Embryonic facial prominence (tissue), 1 donor: ENCODE measurements around the gene PSMD12.
A peak's percentile ranks its signal among the peaks of the same experiment; 100 is the strongest.
"Not testable (repeated sequence)": the region's sequence is repeated elsewhere in the genome, so short reads cannot be mapped to it uniquely, and the experiment has no call there.

Source experiments
- DNase-seq: peaks from one replicate; pipeline ENCODE4 v3.0.0-alpha.2; 2016; ENCODE audit errors: extremely low spot score

The PSMD12 gene

DNA sequence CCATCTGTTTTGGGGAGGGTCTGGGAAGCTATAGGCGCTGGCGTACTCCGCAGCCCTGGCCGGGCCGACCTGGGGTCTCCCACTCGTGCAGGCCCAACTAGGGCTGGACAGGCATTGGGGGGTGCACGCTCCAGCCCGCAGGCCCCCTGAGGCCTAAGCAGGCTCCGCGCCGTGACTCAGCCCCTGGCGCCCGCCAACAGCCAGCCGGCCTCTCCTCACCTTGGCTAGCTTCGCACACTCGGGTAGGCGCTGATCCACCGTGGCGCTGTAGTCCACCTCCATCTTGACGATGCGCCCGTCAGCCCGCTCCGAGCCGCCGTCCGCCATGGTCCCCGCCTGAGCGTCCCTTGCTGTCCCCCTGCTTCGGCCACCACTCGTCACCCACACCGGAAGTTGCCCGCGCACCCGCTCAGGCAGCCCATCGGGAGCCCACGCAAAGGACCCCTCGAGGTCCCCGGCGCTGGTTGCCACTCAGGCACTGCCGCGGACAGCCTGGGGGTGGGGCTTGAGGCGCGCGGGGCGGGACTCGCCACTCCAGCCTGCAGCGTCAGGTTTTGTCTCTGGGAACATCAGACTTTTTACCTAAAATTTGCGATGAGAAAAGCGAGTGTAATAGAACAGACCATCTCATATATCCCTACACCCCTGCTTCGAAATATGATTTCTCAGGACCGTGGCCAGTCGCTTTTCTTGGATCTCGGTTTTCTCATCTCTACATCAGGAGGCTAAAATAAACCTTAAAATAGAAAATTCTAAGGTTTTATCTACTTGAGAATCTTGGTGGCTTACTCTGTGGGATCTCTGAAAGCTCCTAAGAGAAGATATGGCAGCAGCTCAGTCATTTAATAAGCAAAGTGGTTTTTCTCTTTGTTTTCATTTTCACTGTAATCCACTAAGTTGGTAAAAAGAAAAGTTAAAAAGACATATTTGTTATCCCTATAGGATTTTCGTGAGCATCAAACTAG lies at the start of gene PSMD12:
Gene PSMD12 (minus strand): TSS at position 385 of the 965 bp plus-strand sequence. CDS start 58 bp downstream, at position 327.
- DNase-seq, result peak; percentile 83

DNA sequence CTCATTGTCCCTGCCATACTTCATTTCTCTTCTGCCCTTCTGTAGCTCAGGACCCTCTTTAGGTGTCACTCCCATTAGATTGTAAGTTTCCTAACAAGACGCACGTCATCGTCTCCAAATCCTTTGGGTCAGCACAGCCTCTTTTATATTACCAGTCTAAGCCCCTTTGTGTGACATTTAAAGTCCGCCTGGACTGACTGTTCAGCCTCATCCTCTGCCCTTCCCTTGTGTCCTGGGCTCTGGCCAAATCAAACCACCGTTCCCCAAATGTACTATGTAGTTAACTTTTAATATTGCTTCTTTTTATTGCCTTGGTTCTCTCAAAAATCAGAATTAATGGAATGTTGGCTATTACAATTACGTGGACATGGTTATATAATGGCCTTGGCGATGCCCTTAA lies 48.9 kb upstream of the PSMD12 start:
- DNase-seq, result no peak

DNA sequence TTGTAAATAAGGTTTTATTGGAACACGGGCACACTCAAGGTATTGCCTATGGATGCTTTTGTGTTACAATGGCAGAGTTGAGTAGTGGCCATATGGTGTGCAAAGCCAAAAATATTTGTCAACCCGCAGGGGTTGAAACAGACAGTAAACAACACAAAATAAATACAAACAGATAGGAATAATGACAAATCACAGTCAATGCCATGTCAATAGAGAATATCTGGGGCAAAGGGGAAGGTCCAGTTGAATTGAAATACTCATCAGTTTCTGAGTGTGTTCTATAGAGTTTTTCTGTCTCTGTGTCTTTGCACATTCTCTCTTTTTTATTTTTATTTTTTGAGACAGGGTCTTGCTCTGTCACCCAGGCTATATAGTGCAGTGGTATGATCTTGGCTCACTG lies 48.2 kb upstream of the PSMD12 start:
- no peak for DNase-seq

DNA sequence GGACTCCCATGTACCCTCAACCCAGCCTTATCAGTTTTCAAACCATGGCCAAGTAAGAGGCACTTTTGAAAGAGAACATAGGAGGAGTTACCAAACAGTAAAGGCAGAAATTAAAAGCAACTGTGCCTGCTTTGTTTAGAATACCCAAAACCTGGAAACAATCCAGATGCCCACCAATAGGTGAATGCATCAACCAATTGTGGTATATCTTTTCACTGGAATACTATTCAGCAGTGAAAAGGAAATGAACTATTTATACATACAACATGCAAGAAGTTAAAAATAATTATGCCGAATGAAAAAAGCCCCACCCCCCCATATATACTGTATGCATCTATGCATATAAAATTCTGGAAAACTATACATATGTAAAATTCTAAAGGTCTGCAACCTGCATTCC lies 47.8 kb upstream of the PSMD12 start:
- no peak for DNase-seq

DNA sequence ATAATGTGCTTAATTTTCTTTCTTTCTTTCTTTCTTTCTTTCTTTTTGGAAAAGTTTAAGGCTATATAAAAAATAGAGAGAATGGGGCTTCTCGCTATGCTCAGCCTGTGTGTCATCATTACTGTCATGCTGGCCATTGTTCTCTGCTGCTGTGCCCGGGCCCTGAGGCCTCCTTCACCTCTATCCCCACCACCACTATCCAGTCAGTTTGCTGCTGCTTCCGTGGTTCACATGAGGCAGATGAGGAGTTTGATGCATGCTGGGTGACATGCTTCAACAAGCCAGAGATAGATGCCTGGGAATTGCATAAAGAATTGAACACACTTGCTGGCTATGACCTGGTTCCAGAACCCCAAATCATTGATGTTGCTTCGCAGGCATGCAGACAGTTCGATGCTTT lies 47.0 kb upstream of the PSMD12 start:
- DNase-seq, result no peak

DNA sequence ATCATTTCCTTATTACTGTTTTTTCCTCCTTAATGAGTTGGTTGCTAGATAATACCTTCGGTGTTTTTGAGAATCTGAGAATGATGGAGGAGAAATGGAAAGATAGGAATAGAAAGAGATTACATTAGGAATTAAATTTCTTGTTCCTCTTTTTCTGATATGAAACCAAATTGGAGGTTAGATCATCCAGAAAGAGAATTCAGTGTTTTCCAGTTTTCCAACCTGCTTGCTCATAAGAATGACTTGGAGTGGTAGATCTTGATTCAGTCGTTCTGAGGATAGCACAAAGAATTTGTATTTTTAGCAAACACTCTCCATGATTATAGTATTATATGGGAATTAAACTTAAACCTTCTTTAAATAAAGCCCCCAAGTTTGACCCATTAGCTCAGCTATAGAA lies 46.6 kb upstream of the PSMD12 start:
- DNase-seq, result no peak

DNA sequence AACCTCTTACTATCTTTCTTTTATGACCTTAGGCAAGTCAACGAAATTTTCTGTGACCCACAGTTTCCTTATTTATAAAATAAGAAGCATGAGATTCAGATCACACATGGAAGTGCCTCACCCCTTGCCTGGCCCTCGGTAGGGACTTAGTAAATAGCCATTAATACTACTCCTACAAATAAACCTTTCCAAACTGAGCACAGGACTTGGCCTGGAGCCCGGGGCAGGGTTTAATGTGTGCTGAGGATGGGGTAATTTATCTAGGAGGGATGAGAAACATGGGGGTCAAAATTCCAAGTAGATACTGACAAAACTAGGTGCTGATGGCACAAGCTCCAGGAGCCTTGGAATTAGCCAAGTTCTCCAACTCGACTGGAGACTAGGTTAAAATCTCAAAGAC lies 45.7 kb upstream of the PSMD12 start:
- DNase-seq, result no peak

DNA sequence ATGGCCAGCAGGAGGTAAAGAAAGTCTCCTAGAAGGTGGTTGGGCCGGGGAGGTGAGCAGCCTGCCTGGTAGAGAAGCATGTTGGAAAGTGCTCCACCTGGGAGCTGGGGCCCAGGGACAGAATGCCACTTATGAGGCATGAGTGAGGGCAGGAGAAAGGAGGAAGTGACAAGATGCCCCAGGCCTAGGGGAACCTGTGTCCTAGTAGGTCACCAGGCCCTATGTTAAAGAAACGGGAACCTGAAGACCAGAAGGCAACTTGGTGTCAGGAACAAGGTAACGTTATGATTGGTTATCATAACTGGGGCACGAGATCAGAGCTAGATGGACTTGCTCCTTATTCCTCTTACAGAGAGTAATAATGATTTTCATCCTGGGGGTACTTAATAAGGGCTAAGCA lies 45.0 kb upstream of the PSMD12 start:
- DNase-seq, result no peak

DNA sequence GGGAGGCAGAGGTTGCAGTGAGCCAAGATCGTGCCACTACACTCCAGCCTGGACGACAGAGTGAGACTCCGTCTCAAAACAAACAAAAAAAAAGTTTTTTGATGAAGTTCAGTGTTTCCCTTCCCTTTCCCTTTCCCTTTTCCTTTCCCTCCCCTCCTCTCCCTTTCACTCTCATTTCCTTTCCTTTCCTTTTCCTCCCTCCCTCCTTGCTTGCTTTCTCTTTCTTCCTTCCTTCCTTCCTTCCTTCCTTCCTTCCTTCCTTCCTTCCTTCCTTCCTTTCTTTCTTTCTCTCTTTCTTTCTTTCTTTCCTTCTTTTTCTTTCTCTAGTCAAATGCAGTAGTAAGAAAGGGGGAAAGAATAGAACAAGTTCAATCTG lies 42.1 kb upstream of the PSMD12 start:
- DNase-seq, result not testable (repeated sequence)

DNA sequence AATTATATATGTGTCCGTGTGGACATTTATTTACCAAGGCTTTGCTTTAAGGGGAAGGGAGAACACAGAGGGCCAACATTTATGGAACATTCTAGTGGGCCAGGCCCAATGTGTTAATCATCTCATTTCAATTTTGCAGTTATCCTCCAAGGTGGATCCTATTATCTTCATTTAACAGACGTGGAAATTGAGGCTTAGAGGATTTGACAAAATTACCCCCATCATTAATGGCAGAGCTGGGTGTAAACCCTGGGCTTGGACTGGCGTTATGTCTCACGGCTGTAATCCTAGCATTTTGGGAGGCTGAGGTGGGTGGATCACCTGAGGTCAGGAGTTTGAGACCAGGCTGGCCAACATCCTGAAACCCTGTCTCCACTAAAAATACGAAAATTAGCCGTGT lies 37.1 kb upstream of the PSMD12 start:
- no peak for DNase-seq

DNA sequence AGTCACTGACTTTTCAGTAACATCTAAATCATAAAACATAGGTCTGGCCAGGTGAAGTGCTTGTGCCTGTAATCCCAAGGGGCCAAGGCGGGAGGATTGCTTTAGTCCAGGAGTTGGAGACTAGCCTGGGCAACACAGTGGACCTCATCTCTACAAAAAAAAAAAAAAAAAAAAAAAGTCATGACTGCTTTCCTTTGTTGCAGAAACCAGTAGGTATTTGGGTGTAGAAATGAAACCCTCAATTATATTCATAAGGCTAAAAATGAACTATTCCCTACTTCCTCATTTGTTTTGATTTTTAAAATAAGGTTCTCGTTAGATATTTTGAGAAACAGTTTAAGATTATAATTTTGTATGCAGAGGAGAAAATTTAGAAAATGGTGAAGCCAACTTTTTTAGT lies 36.7 kb upstream of the PSMD12 start:
- no peak for DNase-seq

DNA sequence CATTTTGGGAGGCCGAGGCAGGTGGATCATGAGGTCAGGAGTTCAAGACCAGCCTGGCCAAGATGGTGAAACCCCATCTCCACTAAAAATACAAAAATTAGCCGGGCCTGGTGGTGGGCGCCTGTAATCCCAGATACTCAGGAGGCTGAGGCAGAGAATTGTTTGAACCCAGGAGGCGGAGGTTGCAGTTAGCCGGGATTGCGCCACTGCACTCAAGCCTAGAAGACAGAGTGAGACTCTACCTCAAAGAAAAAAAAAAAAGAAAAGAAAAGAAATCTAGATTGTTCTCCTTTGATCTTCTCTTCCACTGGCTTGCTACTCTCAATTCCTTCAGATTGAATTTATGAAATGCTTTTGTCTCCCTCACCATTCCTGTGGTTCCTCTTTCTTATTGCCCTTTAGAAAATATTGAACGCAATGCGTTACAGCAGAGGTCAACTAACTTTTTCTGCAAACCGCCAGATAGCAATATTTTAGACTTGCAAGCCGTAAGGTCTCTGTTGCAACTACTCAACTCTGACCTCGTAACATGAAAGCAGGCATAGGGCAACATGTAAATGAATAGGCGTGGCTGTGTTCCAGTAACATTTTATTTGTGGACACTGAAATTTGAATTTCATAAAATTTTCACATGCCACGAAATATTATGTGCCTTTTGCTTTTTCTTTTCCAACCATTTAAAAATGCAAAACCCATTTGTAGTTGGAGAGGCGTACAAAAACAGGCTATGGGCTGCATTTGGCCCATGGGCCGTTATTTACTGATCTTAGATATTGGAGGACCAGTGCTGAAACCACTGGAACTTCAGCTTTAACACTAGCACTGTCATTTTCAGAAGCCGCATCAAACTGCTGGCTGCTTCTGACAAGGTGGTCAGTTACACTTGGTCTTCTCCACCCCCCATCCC lies 35.5 kb upstream of the PSMD12 start:
- no peak for DNase-seq

DNA sequence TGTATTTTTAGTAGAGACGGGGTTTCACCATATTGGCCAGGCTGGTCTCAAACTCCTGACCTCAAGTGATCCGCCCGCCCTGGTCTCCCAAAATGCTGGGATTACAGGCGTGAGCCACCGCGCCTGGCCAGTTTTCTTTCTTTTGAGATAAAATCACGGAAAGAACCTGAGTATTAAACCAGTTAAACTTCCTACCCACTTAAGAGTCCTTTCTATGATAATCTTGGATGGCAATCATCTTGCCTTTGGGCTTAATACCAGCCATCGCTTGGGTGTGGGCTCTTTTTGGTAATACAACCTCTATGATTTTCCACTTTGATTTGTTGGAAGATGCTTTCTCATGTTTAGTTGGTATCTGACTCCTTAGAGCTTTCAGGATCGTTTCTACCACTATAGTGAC lies 34.7 kb upstream of the PSMD12 start:
- DNase-seq, result no peak

DNA sequence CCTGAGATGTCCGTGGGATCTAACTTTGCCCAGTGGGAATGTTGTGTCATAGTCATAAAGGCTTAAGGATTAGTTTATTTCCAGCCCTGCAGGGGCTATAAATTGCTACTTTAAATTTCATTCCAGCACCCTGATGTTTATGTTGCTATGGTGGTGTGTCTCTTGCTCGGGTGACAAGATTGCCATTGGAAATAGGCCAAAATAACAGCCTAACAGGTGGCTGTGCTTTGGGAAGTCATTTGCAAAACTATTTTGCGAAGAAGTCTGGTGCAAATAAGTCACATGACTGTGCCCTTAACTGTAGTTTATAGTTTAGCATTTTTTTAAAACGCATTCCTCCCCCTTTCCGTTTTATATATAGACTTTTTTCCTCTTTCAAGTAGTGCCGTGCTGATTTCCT lies 33.8 kb upstream of the PSMD12 start:
- DNase-seq, result no peak

DNA sequence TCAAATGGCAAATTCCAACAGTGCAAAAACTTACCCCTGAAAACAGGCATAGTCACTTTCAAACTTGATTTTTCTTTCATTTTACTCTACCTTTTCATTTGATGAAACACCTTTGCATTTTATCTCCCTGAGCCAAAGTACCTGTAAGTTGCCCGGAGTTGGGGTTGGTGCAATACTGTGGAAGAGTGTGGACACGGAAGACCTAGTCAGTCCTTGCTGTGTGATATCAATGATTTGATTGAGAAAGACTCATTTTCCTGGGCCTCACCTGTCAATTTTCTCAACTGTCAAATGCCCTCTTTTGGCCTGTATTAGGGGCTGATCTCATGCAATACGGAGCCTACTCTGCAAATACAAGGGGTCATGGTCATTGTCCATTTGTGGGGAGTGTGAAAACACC lies 33.3 kb upstream of the PSMD12 start:
- DNase-seq, result no peak

DNA sequence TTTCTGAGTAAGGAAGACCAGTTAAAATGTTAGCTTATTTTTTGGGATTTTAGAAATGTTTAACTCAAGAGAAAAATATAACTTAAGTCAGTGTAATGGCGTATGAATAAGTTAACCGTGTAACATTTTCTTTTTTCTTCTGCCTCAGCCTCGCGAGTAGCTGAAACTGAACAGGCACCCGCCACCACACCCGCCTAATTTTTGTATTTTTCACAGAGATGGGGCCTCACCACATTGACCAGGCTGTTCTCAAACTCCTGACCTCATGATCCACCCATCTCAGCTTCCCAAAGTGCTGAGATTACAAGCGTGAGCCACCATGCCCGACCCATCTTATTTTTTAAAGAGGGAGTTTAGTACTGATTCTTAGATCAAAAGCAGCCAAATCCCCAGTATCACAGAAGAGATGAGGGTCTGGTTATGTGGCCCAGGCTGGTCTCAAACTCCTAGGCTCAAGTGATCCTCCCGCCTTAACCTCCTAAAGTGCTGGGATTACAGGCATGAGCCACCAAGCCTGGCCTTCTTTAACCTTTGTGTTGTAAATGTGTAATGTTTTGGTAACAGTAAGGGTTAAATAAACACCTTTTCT lies 27.5 kb upstream of the PSMD12 start:
- no peak for DNase-seq

DNA sequence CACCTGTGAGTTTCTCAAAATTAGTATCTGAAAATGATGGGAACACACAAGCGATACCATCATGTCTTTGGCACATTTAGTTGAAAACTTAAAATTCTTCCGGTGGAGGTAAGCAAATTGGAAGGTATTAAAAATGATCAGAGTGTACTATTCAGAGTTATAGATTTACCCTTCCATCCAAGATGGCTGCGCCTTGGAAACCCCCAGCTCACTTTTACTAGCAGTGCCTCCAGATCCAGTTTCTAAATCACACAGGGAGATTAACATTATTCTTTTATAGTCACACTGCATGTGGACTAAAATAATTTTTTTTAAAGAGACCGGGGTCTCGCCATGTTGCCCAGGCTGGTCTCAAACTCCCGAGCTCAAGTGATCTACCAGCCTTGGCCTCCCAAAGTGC lies 25.7 kb upstream of the PSMD12 start:
- no peak for DNase-seq

DNA sequence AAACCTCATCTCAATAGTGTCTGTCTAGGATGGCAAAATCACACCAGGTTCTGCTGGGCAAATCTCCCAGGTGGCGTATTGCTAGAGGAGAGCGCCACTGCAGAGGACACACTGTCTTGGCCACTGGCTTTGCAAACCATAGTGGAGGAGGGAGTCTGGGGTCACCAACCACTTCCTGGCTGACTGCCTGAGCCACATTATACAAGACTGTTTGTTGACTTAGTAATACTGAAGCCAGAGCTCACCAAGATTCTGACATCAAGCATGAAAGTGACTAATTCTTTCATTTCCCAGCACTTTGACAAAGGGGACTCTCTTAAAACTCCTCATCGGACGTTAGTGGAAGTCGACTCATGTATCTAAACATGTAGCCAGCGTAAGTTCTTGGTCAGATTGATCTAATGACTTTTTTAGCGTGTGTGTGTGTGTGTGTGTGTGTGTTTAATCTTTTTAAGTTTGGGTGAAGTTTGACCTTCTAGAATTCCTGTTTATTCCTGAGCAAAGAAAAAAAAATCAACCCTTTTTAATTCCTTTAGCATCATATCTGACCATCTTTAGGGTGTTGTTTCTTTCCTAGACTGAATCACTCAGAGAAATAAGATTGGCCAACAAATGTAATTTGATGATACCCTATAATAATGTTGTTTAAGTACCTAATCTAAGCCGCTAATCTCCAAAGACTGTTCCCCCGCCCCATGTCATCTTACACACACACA lies 24.4 kb upstream of the PSMD12 start:
- DNase-seq, result no peak

DNA sequence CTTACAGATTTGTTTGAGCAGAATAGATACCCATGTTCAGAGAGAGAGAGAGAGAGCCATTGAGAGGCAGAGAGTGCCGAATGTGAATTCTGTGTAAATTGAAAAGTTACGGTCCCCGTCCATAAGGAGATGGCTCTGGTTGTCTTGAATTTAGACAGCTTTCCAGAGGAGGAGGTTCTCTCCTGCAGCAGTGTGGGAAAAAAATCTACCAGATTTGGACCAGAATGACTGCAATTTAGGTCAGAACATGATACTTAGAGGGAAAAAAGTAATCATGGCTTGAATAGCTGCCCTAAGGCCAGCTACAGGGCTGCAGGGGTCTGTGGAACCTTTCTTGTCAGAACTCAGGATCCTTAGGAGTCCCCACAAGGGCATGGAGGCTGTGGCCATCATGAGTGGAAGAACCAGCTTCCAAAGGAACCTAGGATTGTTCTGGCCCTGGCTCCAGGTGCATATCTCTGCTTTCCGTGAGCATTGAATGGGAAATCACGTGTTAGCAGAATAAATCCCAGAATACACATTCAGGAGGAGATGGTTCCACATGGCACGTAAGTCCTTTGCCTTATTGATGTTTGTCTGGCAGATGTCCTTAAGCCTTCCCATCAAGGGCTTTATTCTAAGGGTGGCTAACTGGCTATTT lies 23.7 kb upstream of the PSMD12 start:
- DNase-seq, result no peak

DNA sequence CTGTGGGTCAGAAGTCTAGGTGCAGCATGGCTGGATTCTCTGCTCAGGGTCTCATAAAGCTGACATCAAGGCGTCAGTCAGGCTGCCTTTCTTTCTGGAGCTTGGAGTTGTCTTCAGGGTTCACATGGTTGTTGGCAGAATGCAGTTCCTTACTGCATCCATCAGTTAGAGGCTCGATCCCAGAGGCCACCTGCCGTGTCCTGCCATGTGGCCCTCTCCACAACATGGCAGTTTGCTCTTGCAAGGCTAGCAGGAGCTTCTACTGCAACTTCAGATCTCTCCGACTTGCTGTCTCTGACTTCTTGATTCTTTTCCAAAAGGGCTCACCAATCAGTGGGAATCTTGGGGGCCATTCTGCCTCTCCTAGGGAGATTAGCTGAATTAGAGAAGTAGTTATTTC lies 22.6 kb upstream of the PSMD12 start:
- no peak for DNase-seq

DNA sequence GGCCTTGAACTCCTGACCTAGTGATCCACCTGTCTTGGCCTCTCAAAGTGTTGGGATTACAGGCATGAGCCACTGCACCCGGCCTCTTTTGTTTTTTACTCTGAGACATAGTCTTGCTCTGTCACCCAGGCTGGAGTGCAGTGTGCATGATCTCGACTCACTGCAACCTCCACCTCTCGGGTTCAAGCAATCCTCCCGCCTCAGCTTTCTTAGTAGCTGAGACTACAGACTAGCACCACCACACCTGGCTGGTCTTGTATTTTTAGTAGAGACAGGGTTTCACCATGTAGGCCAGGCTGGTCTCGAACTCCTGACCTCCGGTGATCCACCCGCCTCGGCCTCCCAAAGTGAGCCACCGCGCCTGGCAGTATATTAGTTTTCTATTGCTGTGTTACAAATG lies 22.2 kb upstream of the PSMD12 start:
- not testable (repeated sequence) for DNase-seq
